Measurements from ENCODE around the gene MSI2.

MSI2 gene

DNA sequence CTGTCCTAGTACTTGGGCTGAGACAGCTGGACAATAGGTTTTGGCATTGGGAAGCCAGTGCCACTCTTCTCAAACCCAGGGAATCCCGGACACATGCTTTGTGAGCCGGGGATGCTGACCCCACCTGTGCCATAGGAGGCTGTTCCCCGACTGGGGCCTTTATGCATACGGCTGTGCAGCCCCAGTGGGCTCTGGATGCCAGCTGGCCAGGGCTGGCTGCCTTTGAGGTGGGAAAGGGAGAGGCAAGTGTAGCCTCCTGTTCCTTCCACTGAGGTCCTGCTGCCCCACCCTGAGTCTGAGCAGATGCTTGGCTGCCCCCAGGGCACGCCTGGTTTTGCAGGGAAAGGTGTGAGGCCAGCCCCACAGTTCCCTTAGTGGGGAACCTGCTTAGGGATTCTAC, 383.1 kb downstream of the MSI2 start:
- H3K27me3 ChIP-seq (ENCODE audit: control insufficient read depth, low read length), result no peaks in the 10 kb centered on the region
- peaks cover 26% of the 10 kb centered on the region for H3F3A ChIP-seq (ENCODE audit: control insufficient read depth, insufficient read depth)
- H3K9me3 ChIP-seq (ENCODE audit: control insufficient read depth, insufficient read depth, low read length), result no peaks in the 10 kb centered on the region
- no peaks in the 10 kb centered on the region for H3K9me2 ChIP-seq (replicated peaks; ENCODE audit: control insufficient read depth, low read length)
- TF ChIP-seq CTCF (IDR thresholded peaks at IDR 0.05; ENCODE audit: low read depth, low read length, poor library complexity, severe bottlenecking), result no peak
- TF ChIP-seq EZH2phosphoT487 (IDR thresholded peaks at IDR 0.05; ENCODE audit: borderline replicate concordance, low read length), result no peak
- no peaks in the 10 kb centered on the region for H4K20me1 ChIP-seq (ENCODE audit: control insufficient read depth, insufficient read depth, low read depth, low read length)
- peaks cover 19% of the 10 kb centered on the region for H3K36me3 ChIP-seq (ENCODE audit: control insufficient read depth, low read length)
- peaks cover 41% of the 10 kb centered on the region for H3K4me1 ChIP-seq (ENCODE audit: control insufficient read depth, low read length)
- no peak overlapping the region for H3K4me2 ChIP-seq (ENCODE audit: low read length)
- no peak overlapping the region for H3K27ac ChIP-seq (ENCODE audit: low read depth, low read length)
- no peak overlapping the region for H3K4me3 ChIP-seq (ENCODE audit: low read length)
- no peaks in the 10 kb centered on the region for H3K79me2 ChIP-seq (ENCODE audit: control insufficient read depth, low read length)

GRCh38 chr17:57640079-57640478, 383.8 kb downstream of the MSI2 start:
- peaks cover 20% of the 10 kb centered on the region for H3K36me3 ChIP-seq (ENCODE audit: control insufficient read depth, low read length)
- peaks cover 34% of the 10 kb centered on the region for H3K4me1 ChIP-seq (ENCODE audit: control insufficient read depth, low read length)
- H3K9me3 ChIP-seq (ENCODE audit: control insufficient read depth, insufficient read depth, low read length), result no peaks in the 10 kb centered on the region
- H3K9me2 ChIP-seq (replicated peaks; ENCODE audit: control insufficient read depth, low read length), result no peaks in the 10 kb centered on the region
- H3F3A ChIP-seq (ENCODE audit: control insufficient read depth, insufficient read depth), result peaks cover 23% of the 10 kb centered on the region
- no peaks in the 10 kb centered on the region for H3K79me2 ChIP-seq (ENCODE audit: control insufficient read depth, low read length)
- no peak for TF ChIP-seq EZH2phosphoT487 (IDR thresholded peaks at IDR 0.05; ENCODE audit: borderline replicate concordance, low read length)
- no peak for TF ChIP-seq CTCF (IDR thresholded peaks at IDR 0.05; ENCODE audit: low read depth, low read length, poor library complexity, severe bottlenecking)
- no peak overlapping the region for H3K27ac ChIP-seq (ENCODE audit: low read depth, low read length)
- no peaks in the 10 kb centered on the region for H4K20me1 ChIP-seq (ENCODE audit: control insufficient read depth, insufficient read depth, low read depth, low read length)
- no peaks in the 10 kb centered on the region for H3K27me3 ChIP-seq (ENCODE audit: control insufficient read depth, low read length)
- no peak overlapping the region for H3K4me2 ChIP-seq (ENCODE audit: low read length)
- H3K4me3 ChIP-seq (ENCODE audit: low read length), result no peak overlapping the region

GRCh38 chr17:57641761-57642160, 385.4 kb downstream of the MSI2 start:
- Histone ChIP-seq H3F3A (ENCODE audit: control insufficient read depth, insufficient read depth) (peaks cover 10% of the 10 kb centered on the region), H3K79me2 (ENCODE audit: control insufficient read depth, low read length) (no peaks in the 10 kb centered on the region), H3K9me3 (ENCODE audit: control insufficient read depth, insufficient read depth, low read length) (no peaks in the 10 kb centered on the region), H3K27ac (ENCODE audit: low read depth, low read length) (no peak overlapping the region), H3K36me3 (ENCODE audit: control insufficient read depth, low read length) (peaks cover 17% of the 10 kb centered on the region), H4K20me1 (ENCODE audit: control insufficient read depth, insufficient read depth, low read depth, low read length) (no peaks in the 10 kb centered on the region), H3K27me3 (ENCODE audit: control insufficient read depth, low read length) (no peaks in the 10 kb centered on the region), H3K4me3 (ENCODE audit: low read length) (no peak overlapping the region), H3K4me1 (ENCODE audit: control insufficient read depth, low read length) (peaks cover 17% of the 10 kb centered on the region), H3K4me2 (ENCODE audit: low read length) (no peak overlapping the region), H3K9me2 (replicated peaks; ENCODE audit: control insufficient read depth, low read length) (no peaks in the 10 kb centered on the region)
- TF ChIP-seq CTCF (IDR thresholded peaks at IDR 0.05; ENCODE audit: low read depth, low read length, poor library complexity, severe bottlenecking) (no peak), EZH2phosphoT487 (IDR thresholded peaks at IDR 0.05; ENCODE audit: borderline replicate concordance, low read length) (no peak)

- H3F3A ChIP-seq (ENCODE audit: control insufficient read depth, insufficient read depth), result no peaks in the 10 kb centered on the region
- H3K79me2 ChIP-seq (ENCODE audit: control insufficient read depth, low read length), result no peaks in the 10 kb centered on the region
- H3K9me3 ChIP-seq (ENCODE audit: control insufficient read depth, insufficient read depth, low read length), result no peaks in the 10 kb centered on the region
- H3K4me2 ChIP-seq (ENCODE audit: low read length), result no peak overlapping the region
- no peak overlapping the region for H3K27ac ChIP-seq (ENCODE audit: low read depth, low read length)
- no peak overlapping the region for H3K4me3 ChIP-seq (ENCODE audit: low read length)
- no peaks in the 10 kb centered on the region for H4K20me1 ChIP-seq (ENCODE audit: control insufficient read depth, insufficient read depth, low read depth, low read length)
- peaks cover 11% of the 10 kb centered on the region for H3K36me3 ChIP-seq (ENCODE audit: control insufficient read depth, low read length)
- no peaks in the 10 kb centered on the region for H3K9me2 ChIP-seq (replicated peaks; ENCODE audit: control insufficient read depth, low read length)
- peaks cover 4% of the 10 kb centered on the region for H3K4me1 ChIP-seq (ENCODE audit: control insufficient read depth, low read length)
- TF ChIP-seq CTCF (IDR thresholded peaks at IDR 0.05; ENCODE audit: low read depth, low read length, poor library complexity, severe bottlenecking) (no peak), EZH2phosphoT487 (IDR thresholded peaks at IDR 0.05; ENCODE audit: borderline replicate concordance, low read length) (no peak)
- no peaks in the 10 kb centered on the region for H3K27me3 ChIP-seq (ENCODE audit: control insufficient read depth, low read length)
Observed at GRCh38 chr17:57643062-57643461, 386.7 kb downstream of the MSI2 start.

Measured in DOHH2 (cell line).